DOHH2 (cell line): ENCODE data around the gene QPCTL.

Source experiments
- H3F3A ChIP-seq: fragments of 200-600 bp; sonication (generic), shearing (Covaris generic); 2 replicates; pipeline ENCODE4 v1.6.0; 2016; ENCODE audit warnings: antibody characterized with exemption, mild to moderate bottlenecking; ENCODE audit not compliant: control insufficient read depth, insufficient read depth
- H3K27ac ChIP-seq: fragments of 200-600 bp; sonication (generic); 2 replicates; pipeline ENCODE4 v1.5.1; 2014; ENCODE audit warnings: low read depth, mild to moderate bottlenecking, low read length, moderate library complexity
- H3K27me3 ChIP-seq: fragments of 200-600 bp; sonication (generic); 2 replicates; pipeline ENCODE4 v1.6.1; 2014; ENCODE audit warnings: mild to moderate bottlenecking, low read length, mixed read lengths; ENCODE audit not compliant: control insufficient read depth
- H3K36me3 ChIP-seq: fragments of 200-600 bp; sonication (generic); 2 replicates; pipeline ENCODE4 v1.6.1; 2014; ENCODE audit warnings: mild to moderate bottlenecking, low read length, moderate library complexity, mixed read lengths; ENCODE audit not compliant: control insufficient read depth
- H3K4me1 ChIP-seq: fragments of 200-600 bp; sonication (generic); 2 replicates; pipeline ENCODE4 v1.6.1; 2014; ENCODE audit warnings: mild to moderate bottlenecking, low read length, mixed read lengths; ENCODE audit not compliant: control insufficient read depth
- H3K4me2 ChIP-seq: fragments of 200-600 bp; sonication (generic); 2 replicates; pipeline ENCODE4 v1.6.0; 2014; ENCODE audit warnings: mild to moderate bottlenecking, low read length, moderate library complexity
- H3K4me3 ChIP-seq: fragments of 200-600 bp; sonication (generic); 2 replicates; pipeline ENCODE4 v1.5.1; 2014; ENCODE audit warnings: mild to moderate bottlenecking, low read length, mixed read lengths
- H3K79me2 ChIP-seq: fragments of 200-600 bp; sonication (generic); 2 replicates; pipeline ENCODE4 v1.6.1; 2014; ENCODE audit warnings: mild to moderate bottlenecking, low read length, mixed read lengths; ENCODE audit not compliant: control insufficient read depth
- H3K9me2 ChIP-seq: fragments of 200-600 bp; sonication (generic); replicated peaks from 2 replicates; pipeline ENCODE4 v1.6.1; 2014; ENCODE audit warnings: mild to moderate bottlenecking, low read length, mixed read lengths; ENCODE audit not compliant: control insufficient read depth
- H3K9me3 ChIP-seq: fragments of 200-600 bp; sonication (generic); 2 replicates; pipeline ENCODE4 v1.6.1; 2014; ENCODE audit warnings: antibody characterized with exemption, low read length, mixed read lengths; ENCODE audit not compliant: control insufficient read depth, insufficient read depth
- H4K20me1 ChIP-seq: fragments of 200-600 bp; sonication (generic); 2 replicates; pipeline ENCODE4 v1.6.0; 2014; ENCODE audit warnings: low read depth, mild to moderate bottlenecking, antibody characterized with exemption, low read length, moderate library complexity; ENCODE audit not compliant: control insufficient read depth, insufficient read depth
- EZH2phosphoT487 ChIP-seq: fragments of 200-600 bp; sonication (generic); IDR thresholded peaks from 2 replicates; pipeline ENCODE4 v1.6.1; 2017; ENCODE audit warnings: borderline replicate concordance, mild to moderate bottlenecking, antibody characterized with exemption, low read length, moderate library complexity, mixed read lengths
- TF ChIP-seq, protein P1 (sequence below): fragments of 200-600 bp; sonication (generic); IDR thresholded peaks from one replicate; pipeline ENCODE4 v1.5.1; 2014; ENCODE audit warnings: antibody characterized with exemption, mild to moderate bottlenecking, low read depth, low read length; ENCODE audit not compliant: poor library complexity, severe bottlenecking

QPCTL gene

DNA sequence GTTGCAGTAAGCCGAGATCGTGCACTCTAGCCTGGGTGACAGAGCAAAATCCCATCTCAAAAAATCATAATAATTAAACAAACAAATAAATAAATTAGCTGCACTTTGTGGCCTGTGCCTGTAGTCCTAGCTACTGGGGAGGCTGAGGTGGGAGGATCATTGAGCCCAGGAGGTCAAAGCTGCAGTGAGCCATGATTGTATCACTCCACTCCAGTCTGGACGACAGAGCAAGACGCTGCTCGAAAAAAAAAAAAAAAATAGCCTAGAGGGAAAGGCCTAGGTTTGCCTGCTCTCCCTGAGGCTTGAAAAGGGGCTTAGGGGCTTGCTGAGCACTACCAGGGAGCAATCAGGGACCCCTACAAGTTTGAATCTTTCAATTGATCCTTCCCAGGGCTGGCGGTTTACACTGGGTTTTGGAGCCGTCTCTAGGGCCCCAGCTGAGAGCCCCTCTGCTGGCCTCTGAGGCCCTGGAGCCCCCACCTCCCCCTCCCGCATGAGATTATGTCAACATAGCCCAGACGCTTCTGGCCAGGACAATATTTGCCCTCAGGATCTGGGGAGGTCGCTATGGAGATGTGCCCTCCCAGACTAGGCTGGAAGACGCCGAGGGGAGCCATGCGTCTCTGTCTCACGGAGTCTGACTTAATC lies 34.8 kb upstream of the QPCTL start:
- H3K79me2 ChIP-seq, result no peaks in the 10 kb centered on the region
- H3K27ac ChIP-seq, result no peak overlapping the region
- no peaks in the 10 kb centered on the region for H3K36me3 ChIP-seq
- H3K4me2 ChIP-seq, result no peak overlapping the region
- no peaks in the 10 kb centered on the region for H4K20me1 ChIP-seq
- TF ChIP-seq, protein P1, sequence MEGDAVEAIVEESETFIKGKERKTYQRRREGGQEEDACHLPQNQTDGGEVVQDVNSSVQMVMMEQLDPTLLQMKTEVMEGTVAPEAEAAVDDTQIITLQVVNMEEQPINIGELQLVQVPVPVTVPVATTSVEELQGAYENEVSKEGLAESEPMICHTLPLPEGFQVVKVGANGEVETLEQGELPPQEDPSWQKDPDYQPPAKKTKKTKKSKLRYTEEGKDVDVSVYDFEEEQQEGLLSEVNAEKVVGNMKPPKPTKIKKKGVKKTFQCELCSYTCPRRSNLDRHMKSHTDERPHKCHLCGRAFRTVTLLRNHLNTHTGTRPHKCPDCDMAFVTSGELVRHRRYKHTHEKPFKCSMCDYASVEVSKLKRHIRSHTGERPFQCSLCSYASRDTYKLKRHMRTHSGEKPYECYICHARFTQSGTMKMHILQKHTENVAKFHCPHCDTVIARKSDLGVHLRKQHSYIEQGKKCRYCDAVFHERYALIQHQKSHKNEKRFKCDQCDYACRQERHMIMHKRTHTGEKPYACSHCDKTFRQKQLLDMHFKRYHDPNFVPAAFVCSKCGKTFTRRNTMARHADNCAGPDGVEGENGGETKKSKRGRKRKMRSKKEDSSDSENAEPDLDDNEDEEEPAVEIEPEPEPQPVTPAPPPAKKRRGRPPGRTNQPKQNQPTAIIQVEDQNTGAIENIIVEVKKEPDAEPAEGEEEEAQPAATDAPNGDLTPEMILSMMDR, result no peak
- no peak for TF ChIP-seq EZH2phosphoT487
- H3K27me3 ChIP-seq, result peaks cover 6% of the 10 kb centered on the region
- no peaks in the 10 kb centered on the region for H3F3A ChIP-seq
- no peaks in the 10 kb centered on the region for H3K9me2 ChIP-seq
- H3K9me3 ChIP-seq, result no peaks in the 10 kb centered on the region
- no peak overlapping the region for H3K4me3 ChIP-seq
- H3K4me1 ChIP-seq, result no peaks in the 10 kb centered on the region

DNA sequence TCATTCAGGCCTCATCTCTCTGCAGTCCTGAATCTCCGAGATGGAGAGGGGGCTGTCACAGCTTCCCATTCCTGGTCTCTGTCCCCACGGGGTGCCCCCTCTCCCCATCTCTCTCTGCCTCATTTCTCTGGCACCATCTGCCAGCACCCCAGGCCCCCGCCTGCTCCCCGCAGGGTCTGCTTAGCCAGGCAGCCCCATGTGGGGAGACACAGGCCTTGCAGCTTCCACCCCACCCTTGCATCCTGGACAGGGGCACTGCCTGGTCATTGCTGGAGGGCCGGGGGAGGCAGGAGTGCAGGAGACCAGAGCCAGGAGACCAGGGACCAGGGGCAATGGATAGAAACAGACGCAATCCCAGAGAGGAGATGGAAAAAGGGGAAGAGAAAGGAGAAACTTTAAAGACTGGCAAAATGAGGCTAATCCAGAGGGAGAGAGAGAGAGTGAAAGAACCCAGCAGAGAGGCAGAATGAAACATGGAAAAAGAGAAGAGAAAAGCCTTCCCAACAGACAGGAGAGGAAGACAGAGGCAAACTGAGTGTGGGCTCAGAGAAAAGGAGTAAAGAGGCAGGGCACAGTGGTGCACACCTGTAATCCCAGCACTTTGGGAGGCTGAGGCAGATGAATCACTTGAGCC lies 33.3 kb upstream of the QPCTL start:
- H3K4me3 ChIP-seq, result no peak overlapping the region
- peaks cover 6% of the 10 kb centered on the region for H3K27me3 ChIP-seq
- no peak overlapping the region for H3K4me2 ChIP-seq
- H3K4me1 ChIP-seq, result peaks cover 4% of the 10 kb centered on the region
- TF ChIP-seq, protein P1, result no peak
- TF ChIP-seq EZH2phosphoT487, result no peak
- no peaks in the 10 kb centered on the region for H3F3A ChIP-seq
- no peaks in the 10 kb centered on the region for H3K9me3 ChIP-seq
- H3K9me2 ChIP-seq, result no peaks in the 10 kb centered on the region
- no peaks in the 10 kb centered on the region for H4K20me1 ChIP-seq
- no peaks in the 10 kb centered on the region for H3K36me3 ChIP-seq
- H3K27ac ChIP-seq, result no peak overlapping the region
- H3K79me2 ChIP-seq, result no peaks in the 10 kb centered on the region

DNA sequence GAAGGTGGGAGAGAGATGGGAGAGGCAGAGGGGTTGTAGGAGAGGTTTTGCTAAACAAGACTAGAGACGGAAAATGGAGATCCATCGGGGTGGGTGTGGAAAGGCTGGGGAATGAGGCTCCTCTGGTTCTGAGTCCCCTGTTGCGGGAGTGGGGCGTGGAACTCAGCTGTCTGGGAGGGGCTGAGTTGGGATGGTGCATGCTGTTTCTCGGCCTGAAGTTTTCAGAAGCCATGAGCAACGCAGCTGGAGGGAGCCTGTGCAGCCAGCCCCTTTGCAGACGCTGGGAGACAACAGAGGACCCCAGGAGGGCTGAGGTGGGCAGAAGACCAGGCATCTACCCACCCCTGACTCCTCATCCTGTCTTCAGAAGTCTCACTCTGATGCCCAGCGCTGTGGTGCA lies 31.8 kb upstream of the QPCTL start:
- Histone ChIP-seq H3K79me2 (no peaks in the 10 kb centered on the region), H3K4me3 (no peak overlapping the region), H3K4me1 (peaks cover 8% of the 10 kb centered on the region), H4K20me1 (no peaks in the 10 kb centered on the region), H3K36me3 (no peaks in the 10 kb centered on the region), H3K27me3 (peaks cover 6% of the 10 kb centered on the region), H3K9me2 (no peaks in the 10 kb centered on the region), H3K27ac (no peak overlapping the region), H3K9me3 (no peaks in the 10 kb centered on the region), H3K4me2 (no peak overlapping the region), H3F3A (no peaks in the 10 kb centered on the region)
- TF ChIP-seq EZH2phosphoT487, result no peak
- TF ChIP-seq, protein P1, result no peak
